OCI-LY1 (cell line): Measurements from ENCODE around the gene UMPS.

Experiments
- CTCF ChIP-seq: fragments of 200-600 bp; sonication (generic), shearing (Covaris generic); IDR thresholded peaks from 2 replicates; pipeline ENCODE4 v1.5.1; 2017; ENCODE audit warnings: mild to moderate bottlenecking, antibody characterized with exemption, low read length, moderate library complexity, mixed read lengths
- EZH2 ChIP-seq: fragments of 200-600 bp; sonication (generic), shearing (Covaris generic); IDR thresholded peaks from 2 replicates; pipeline ENCODE4 v1.8.0; 2017; ENCODE audit warnings: borderline replicate concordance, mixed run types, mild to moderate bottlenecking, antibody characterized with exemption, low read length, moderate library complexity, mixed read lengths

- no peak for TF ChIP-seq CTCF
- TF ChIP-seq EZH2, result no peak
Measured at GRCh38 chr3:124764746-124765145, 34.5 kb downstream of the UMPS start.
